ENCODE data around the gene SPINT3. TPM values are rescaled to one million over a fixed set of nuclear protein-coding genes. Genes with fewer than 3 reads are reported as not detected.

SPINT3 gene
- polyA plus RNA-seq, 1 donor, result not detected

GRCh38 chr20:45502561-45502960, 12.9 kb downstream of the SPINT3 start:
- no peaks in the 10 kb centered on the region for H3K27me3 ChIP-seq (ENCODE audit: control insufficient read depth, insufficient read depth, low read length)
- no peak for DNase-seq
- WGBS (ENCODE audit: insufficient coverage, low lambda C conversion rate), result no CpG with 5 or more reads among the region's 1 CpG

DNA sequence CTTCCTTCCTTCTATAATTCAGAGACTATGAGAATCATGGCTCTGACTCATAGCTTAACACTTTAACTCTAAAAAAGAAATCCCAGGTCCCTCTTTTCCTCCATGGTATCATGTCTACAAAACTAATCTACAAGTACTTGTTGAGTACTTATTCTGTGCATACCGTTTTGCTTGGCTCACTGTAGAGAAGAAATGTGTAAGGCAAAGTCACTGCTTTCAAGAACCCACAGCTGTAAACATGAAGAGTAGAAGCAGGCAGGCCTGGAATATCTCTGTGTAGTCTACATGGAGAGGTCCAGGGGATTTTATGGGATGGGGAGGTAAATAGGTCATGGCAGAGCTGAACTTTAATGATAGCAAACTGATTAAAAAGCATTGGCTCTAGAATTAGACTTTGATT, 13.8 kb downstream of the SPINT3 start:
- no peak overlapping the region for H3K4me3 ChIP-seq (ENCODE audit: low read length)
- 60% methylated on average over 1 of the region's 1 CpG for WGBS (ENCODE audit: insufficient coverage, low lambda C conversion rate)
- H3K36me3 ChIP-seq (ENCODE audit: control insufficient read depth, insufficient read depth, low read length), result no peaks in the 10 kb centered on the region
- no peaks in the 10 kb centered on the region for H3K9me3 ChIP-seq (ENCODE audit: control insufficient read depth, low read depth, low read length)
- H3K4me1 ChIP-seq (ENCODE audit: control insufficient read depth, insufficient read depth, low read length), result no peaks in the 10 kb centered on the region
- DNase-seq, result no peak
- H3K27me3 ChIP-seq (ENCODE audit: control insufficient read depth, insufficient read depth, low read length), result peaks cover 5% of the 10 kb centered on the region
- H3K27ac ChIP-seq (ENCODE audit: low read length), result no peak overlapping the region

More at GRCh38 chr20:45502561-45502960, 12.9 kb downstream of the SPINT3 start:
- Histone ChIP-seq H3K4me1 (ENCODE audit: control insufficient read depth, insufficient read depth, low read length) (no peaks in the 10 kb centered on the region), H3K4me3 (ENCODE audit: low read length) (no peak overlapping the region), H3K36me3 (ENCODE audit: control insufficient read depth, insufficient read depth, low read length) (no peaks in the 10 kb centered on the region), H3K27ac (ENCODE audit: low read length) (no peak overlapping the region), H3K9me3 (ENCODE audit: control insufficient read depth, low read depth, low read length) (no peaks in the 10 kb centered on the region)

DNA sequence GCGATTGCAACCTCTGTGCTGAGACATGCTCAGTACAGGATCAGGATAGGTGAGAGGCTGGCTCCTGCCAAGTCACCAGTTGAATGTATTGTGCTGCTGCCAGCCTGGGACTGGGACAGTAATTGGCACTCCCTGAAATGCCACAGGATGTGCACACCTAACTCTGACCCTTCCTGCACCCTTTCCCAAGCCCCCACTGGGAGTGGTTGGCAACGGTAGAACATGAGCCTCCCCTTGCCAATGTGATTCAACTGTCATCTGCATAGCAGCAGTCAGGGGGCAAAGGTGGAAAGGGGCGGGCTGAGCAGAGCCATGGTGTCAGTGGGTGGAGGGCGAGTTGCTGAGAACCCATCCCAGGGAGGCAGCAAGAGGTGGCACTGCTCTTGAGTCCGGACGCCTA, 15.4 kb downstream of the SPINT3 start:
- no CpG with 5 or more reads among the region's 6 CpGs for WGBS (ENCODE audit: insufficient coverage, low lambda C conversion rate)
- no peak overlapping the region for H3K27ac ChIP-seq (ENCODE audit: low read length)
- DNase-seq, result peak; percentile 17 to 54

DNA sequence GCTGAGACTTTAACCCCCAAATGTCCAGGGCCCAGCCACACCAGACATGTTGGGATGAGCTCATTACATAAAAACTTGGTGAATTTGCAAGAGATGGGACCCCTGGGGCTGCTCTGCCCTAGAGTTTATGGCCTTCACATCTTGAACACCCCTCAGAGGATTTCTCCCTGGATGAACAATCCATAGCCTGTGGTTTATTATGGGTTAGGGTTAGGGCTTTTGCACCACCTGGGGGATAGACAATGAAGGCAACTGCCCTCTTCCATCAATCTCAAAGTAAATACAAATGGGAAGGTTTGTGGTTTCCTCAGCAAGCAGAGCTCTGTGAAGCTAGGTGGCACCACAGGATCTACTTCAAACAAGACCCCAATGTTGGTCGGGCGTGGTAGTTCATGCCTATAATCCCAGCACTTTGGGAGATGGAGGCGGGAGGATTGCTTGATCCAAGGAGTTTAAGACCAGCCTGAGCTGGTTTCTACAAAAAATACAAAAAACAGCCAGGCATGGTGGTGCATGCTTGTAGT, 17.4 kb downstream of the SPINT3 start:
- Histone ChIP-seq H3K36me3 (ENCODE audit: control insufficient read depth, insufficient read depth, low read length) (no peaks in the 10 kb centered on the region), H3K27ac (ENCODE audit: low read length) (no peak overlapping the region), H3K27me3 (ENCODE audit: control insufficient read depth, insufficient read depth, low read length) (peaks cover 7% of the 10 kb centered on the region), H3K9me3 (ENCODE audit: control insufficient read depth, low read depth, low read length) (no peaks in the 10 kb centered on the region), H3K4me3 (ENCODE audit: low read length) (no peak overlapping the region), H3K4me1 (ENCODE audit: control insufficient read depth, insufficient read depth, low read length) (no peaks in the 10 kb centered on the region)
- no peak for DNase-seq
- WGBS (ENCODE audit: insufficient coverage, low lambda C conversion rate), result no CpG with 5 or more reads among the region's 3 CpGs

More for the DNA sequence above, 15.4 kb downstream of the SPINT3 start:
- H3K9me3 ChIP-seq (ENCODE audit: control insufficient read depth, low read depth, low read length), result no peaks in the 10 kb centered on the region
- peaks cover 7% of the 10 kb centered on the region for H3K27me3 ChIP-seq (ENCODE audit: control insufficient read depth, insufficient read depth, low read length)
- no peaks in the 10 kb centered on the region for H3K4me1 ChIP-seq (ENCODE audit: control insufficient read depth, insufficient read depth, low read length)
- H3K4me3 ChIP-seq (ENCODE audit: low read length), result no peak overlapping the region
- H3K36me3 ChIP-seq (ENCODE audit: control insufficient read depth, insufficient read depth, low read length), result no peaks in the 10 kb centered on the region

DNA sequence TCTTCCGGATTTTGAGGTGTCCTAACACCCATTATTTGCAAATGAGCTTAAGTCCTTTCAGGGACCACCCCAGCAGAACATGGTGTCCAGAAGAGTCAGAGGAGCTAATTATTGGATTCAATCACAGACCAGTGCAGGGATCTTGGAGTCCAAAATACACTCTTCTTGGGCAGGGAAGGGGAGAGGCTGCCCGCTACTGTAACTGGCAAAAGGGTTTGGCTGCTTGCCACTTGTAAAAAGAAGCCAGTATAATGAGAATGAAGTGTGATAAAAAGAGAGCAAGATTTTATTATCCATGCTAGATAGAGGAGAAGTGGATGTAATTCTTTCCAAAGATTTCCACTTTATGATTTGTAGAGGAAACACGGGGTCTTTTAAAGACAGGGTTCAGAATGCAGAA, 19.3 kb downstream of the SPINT3 start:
- H3K27ac ChIP-seq (ENCODE audit: low read length), result no peak overlapping the region
- no peaks in the 10 kb centered on the region for H3K36me3 ChIP-seq (ENCODE audit: control insufficient read depth, insufficient read depth, low read length)
- peaks cover 7% of the 10 kb centered on the region for H3K27me3 ChIP-seq (ENCODE audit: control insufficient read depth, insufficient read depth, low read length)
- no peak for DNase-seq
- no peaks in the 10 kb centered on the region for H3K9me3 ChIP-seq (ENCODE audit: control insufficient read depth, low read depth, low read length)
- no CpG with 5 or more reads among the region's 3 CpGs for WGBS (ENCODE audit: insufficient coverage, low lambda C conversion rate)
- no peaks in the 10 kb centered on the region for H3K4me1 ChIP-seq (ENCODE audit: control insufficient read depth, insufficient read depth, low read length)
- no peak overlapping the region for H3K4me3 ChIP-seq (ENCODE audit: low read length)

GRCh38 chr20:45495501-45495941, 19.9 kb downstream of the SPINT3 start:
- DNase-seq, result no peak
- Histone ChIP-seq H3K27me3 (ENCODE audit: control insufficient read depth, insufficient read depth, low read length) (peaks cover 7% of the 10 kb centered on the region), H3K4me3 (ENCODE audit: low read length) (no peak overlapping the region), H3K4me1 (ENCODE audit: control insufficient read depth, insufficient read depth, low read length) (no peaks in the 10 kb centered on the region), H3K27ac (ENCODE audit: low read length) (no peak overlapping the region), H3K9me3 (ENCODE audit: control insufficient read depth, low read depth, low read length) (no peaks in the 10 kb centered on the region), H3K36me3 (ENCODE audit: control insufficient read depth, insufficient read depth, low read length) (no peaks in the 10 kb centered on the region)
- no CpG with 5 or more reads among the region's 1 CpG for WGBS (ENCODE audit: insufficient coverage, low lambda C conversion rate)

DNA sequence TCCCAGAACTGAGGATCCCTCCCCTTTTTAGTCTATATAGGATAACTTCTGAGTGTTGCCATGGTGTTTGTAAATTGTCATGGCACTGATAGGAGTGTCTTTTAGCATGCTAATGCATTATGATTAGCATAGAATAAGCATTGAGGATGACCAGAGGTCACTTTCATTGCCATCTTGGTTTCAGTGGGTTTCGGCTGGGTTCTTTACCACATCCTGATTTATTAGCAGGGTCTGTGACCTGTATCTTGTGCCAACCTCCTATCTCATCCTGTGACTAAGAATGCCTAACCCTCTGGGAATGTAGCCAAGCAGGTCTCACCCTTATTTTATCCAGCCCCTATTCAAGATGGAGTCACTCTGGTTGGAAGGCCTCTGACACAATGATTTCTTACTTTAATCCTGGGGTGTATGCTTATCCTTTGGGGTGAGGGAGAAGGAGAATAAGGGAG, 26.3 kb downstream of the SPINT3 start:
- WGBS (ENCODE audit: insufficient coverage, low lambda C conversion rate), result no CpG with 5 or more reads among the region's 1 CpG
- H3K4me1 ChIP-seq (ENCODE audit: control insufficient read depth, insufficient read depth, low read length), result no peaks in the 10 kb centered on the region
- H3K27ac ChIP-seq (ENCODE audit: low read length), result no peak overlapping the region
- H3K9me3 ChIP-seq (ENCODE audit: control insufficient read depth, low read depth, low read length), result no peaks in the 10 kb centered on the region
- H3K36me3 ChIP-seq (ENCODE audit: control insufficient read depth, insufficient read depth, low read length), result no peaks in the 10 kb centered on the region
- DNase-seq, result no peak
- peaks cover 14% of the 10 kb centered on the region for H3K27me3 ChIP-seq (ENCODE audit: control insufficient read depth, insufficient read depth, low read length)
- H3K4me3 ChIP-seq (ENCODE audit: low read length), result no peak overlapping the region

DNA sequence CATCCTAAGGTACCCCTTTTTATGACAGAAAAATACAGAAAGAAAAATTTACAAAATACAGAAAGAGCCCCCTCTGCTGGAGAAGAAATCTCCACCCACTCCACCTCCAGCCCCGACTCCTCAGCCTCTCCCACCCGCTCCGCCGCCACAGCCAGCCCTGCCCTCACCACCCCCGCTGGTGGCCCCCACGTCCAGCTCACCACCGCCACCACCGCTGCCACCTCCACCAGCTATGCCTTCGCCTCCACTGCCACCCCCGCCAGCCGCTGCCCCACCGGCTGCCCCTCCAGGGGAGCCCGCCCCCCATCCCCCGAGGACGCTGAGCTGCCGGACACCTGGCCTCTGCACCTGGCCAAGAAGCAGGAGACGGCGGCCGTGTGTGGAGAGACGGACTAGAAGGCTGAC, 28.2 kb downstream of the SPINT3 start:
- WGBS (ENCODE audit: insufficient coverage, low lambda C conversion rate), result no CpG with 5 or more reads among the region's 20 CpGs
- DNase-seq, result no peak
- no peaks in the 10 kb centered on the region for H3K36me3 ChIP-seq (ENCODE audit: control insufficient read depth, insufficient read depth, low read length)

DNA sequence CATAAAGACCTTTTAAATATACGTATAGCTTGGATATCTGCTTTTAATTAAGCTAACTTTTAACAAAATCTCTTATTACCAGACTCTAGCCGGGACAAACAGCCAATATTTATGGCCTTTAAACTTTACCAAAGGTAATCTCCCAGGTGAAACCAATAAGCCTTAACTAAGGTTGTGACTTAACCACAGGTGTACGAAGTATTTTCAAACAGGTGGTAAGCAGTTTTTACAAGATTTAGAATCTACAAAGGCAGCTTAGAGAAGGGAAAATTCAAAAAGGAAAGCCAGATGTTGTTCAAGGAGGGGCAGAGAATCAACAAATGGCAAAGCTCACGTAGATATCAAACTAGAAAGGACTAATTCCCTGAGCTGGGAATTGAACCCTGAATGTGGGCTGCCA, 30.0 kb downstream of the SPINT3 start:
- no peaks in the 10 kb centered on the region for H3K4me1 ChIP-seq (ENCODE audit: control insufficient read depth, insufficient read depth, low read length)
- no peak for DNase-seq
- no peaks in the 10 kb centered on the region for H3K9me3 ChIP-seq (ENCODE audit: control insufficient read depth, low read depth, low read length)
- WGBS (ENCODE audit: insufficient coverage, low lambda C conversion rate), result 14% methylated on average over 1 of the region's 4 CpGs
- H3K27me3 ChIP-seq (ENCODE audit: control insufficient read depth, insufficient read depth, low read length), result peaks cover 14% of the 10 kb centered on the region
- H3K27ac ChIP-seq (ENCODE audit: low read length), result no peak overlapping the region
- no peak overlapping the region for H3K4me3 ChIP-seq (ENCODE audit: low read length)
- H3K36me3 ChIP-seq (ENCODE audit: control insufficient read depth, insufficient read depth, low read length), result no peaks in the 10 kb centered on the region

More for the DNA sequence above, 28.2 kb downstream of the SPINT3 start:
- no peaks in the 10 kb centered on the region for H3K4me1 ChIP-seq (ENCODE audit: control insufficient read depth, insufficient read depth, low read length)
- H3K27me3 ChIP-seq (ENCODE audit: control insufficient read depth, insufficient read depth, low read length), result peaks cover 14% of the 10 kb centered on the region
- no peak overlapping the region for H3K27ac ChIP-seq (ENCODE audit: low read length)
- H3K9me3 ChIP-seq (ENCODE audit: control insufficient read depth, low read depth, low read length), result no peaks in the 10 kb centered on the region
- H3K4me3 ChIP-seq (ENCODE audit: low read length), result no peak overlapping the region

GRCh38 chr20:45484676-45485075, 30.7 kb downstream of the SPINT3 start:
- H3K4me1 ChIP-seq (ENCODE audit: control insufficient read depth, insufficient read depth, low read length), result no peaks in the 10 kb centered on the region
- no peak overlapping the region for H3K4me3 ChIP-seq (ENCODE audit: low read length)
- WGBS (ENCODE audit: insufficient coverage, low lambda C conversion rate), result 100% methylated on average over 1 of the region's 6 CpGs
- no peak for DNase-seq
- H3K27me3 ChIP-seq (ENCODE audit: control insufficient read depth, insufficient read depth, low read length), result peaks cover 14% of the 10 kb centered on the region
- no peak overlapping the region for H3K27ac ChIP-seq (ENCODE audit: low read length)
- no peaks in the 10 kb centered on the region for H3K9me3 ChIP-seq (ENCODE audit: control insufficient read depth, low read depth, low read length)
- H3K36me3 ChIP-seq (ENCODE audit: control insufficient read depth, insufficient read depth, low read length), result no peaks in the 10 kb centered on the region

DNA sequence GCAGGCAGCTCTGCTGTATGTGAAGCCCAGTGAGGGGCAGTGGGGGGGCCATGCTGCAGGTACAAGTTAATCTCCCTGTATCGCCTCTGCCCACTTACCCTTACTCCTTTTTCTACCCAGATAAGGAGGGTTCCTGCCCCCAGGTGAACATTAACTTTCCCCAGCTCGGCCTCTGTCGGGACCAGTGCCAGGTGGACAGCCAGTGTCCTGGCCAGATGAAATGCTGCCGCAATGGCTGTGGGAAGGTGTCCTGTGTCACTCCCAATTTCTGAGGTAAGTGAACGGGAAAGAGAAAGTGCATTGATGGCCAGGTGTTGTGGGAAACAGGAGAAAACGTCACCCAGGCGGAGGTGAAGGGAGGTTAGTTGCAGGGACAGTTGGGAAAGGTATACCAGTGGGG, 35.6 kb downstream of the SPINT3 start:
- Histone ChIP-seq H3K27me3 (ENCODE audit: control insufficient read depth, insufficient read depth, low read length) (no peaks in the 10 kb centered on the region), H3K36me3 (ENCODE audit: control insufficient read depth, insufficient read depth, low read length) (no peaks in the 10 kb centered on the region), H3K4me1 (ENCODE audit: control insufficient read depth, insufficient read depth, low read length) (no peaks in the 10 kb centered on the region), H3K4me3 (ENCODE audit: low read length) (no peak overlapping the region), H3K27ac (ENCODE audit: low read length) (no peak overlapping the region), H3K9me3 (ENCODE audit: control insufficient read depth, low read depth, low read length) (no peaks in the 10 kb centered on the region)
- no peak for DNase-seq
- WGBS (ENCODE audit: insufficient coverage, low lambda C conversion rate), result no CpG with 5 or more reads among the region's 7 CpGs

Data from large intestine (tissue), 3 donors.